ENCODE measurements around the gene ACAP3. TPM values are rescaled to one million over a fixed set of nuclear protein-coding genes. Genes with fewer than 3 reads are reported as not detected.

ACAP3 gene
- total RNA-seq, 1 experiment from 2014 or later, result 67.6 TPM

GRCh38 chr1:1291548-1292441 lies 15.9 kb downstream of the ACAP3 start:
- H3K4me3 ChIP-seq (ENCODE audit: low read depth, low read length, poor library complexity, severe bottlenecking), result no peak overlapping the region
- no TSS peak for BruUV-seq (replicated peaks)
- peaks cover 3% of the 10 kb centered on the region for H3K36me3 ChIP-seq (ENCODE audit: insufficient read depth, low read length, poor library complexity, severe bottlenecking)
- no peaks in the 10 kb centered on the region for H3K9me3 ChIP-seq (ENCODE audit: low read depth, low read length, poor library complexity, severe bottlenecking)
- ChIA-PET CTCF (interaction anchor here (0.7 to 1.6 kb wide), 3 partner anchors 13 to 169 kb away, joined by 3 to 17 read pairs (median 6); no protein-coding TSS in a partner anchor), POLR2A (ENCODE audit: low non-redundant PET) (no interaction called here)
- TF ChIP-seq CTCF (conservative IDR thresholded peaks at IDR 0.05; ENCODE audit: low read depth, low read length), result peak; percentile 63
- no peak for TF ChIP-seq EZH2 (IDR thresholded peaks at IDR 0.05; ENCODE audit: borderline replicate concordance, low read depth, low read length, poor library complexity, severe bottlenecking)
- peak; percentile 65 for DNase-seq (ENCODE audit: low spot score)
- no peaks in the 10 kb centered on the region for H3K4me1 ChIP-seq (ENCODE audit: insufficient read depth, low read length, poor library complexity, severe bottlenecking)
- no peaks in the 10 kb centered on the region for H3K27me3 ChIP-seq (replicated peaks; ENCODE audit: insufficient read depth, low read depth, low read length, poor library complexity)
- H3K27ac ChIP-seq (ENCODE audit: low read depth, low read length, poor library complexity, severe bottlenecking), result no peak overlapping the region
- intact Hi-C loops (cut with micrococcal nuclease; ENCODE audit: unreplicated experiment), result loop anchor here (2.0 kb wide), 1 partner anchor 169 kb away; no protein-coding TSS in a partner anchor

GRCh38 chr1:1291023-1291528 lies 16.7 kb downstream of the ACAP3 start:
- intact Hi-C loops (cut with micrococcal nuclease; ENCODE audit: unreplicated experiment), result loop anchor here (2.0 kb wide), 1 partner anchor 168 kb away; no protein-coding TSS in a partner anchor
- H3K27ac ChIP-seq (ENCODE audit: low read depth, low read length, poor library complexity, severe bottlenecking), result no peak overlapping the region

More at GRCh38 chr1:1291023-1291528, 16.7 kb downstream of the ACAP3 start:
- peaks cover 3% of the 10 kb centered on the region for H3K36me3 ChIP-seq (ENCODE audit: insufficient read depth, low read length, poor library complexity, severe bottlenecking)
- POLR2A ChIA-PET (ENCODE audit: low non-redundant PET), result no interaction called here
- no peak for TF ChIP-seq EZH2 (IDR thresholded peaks at IDR 0.05; ENCODE audit: borderline replicate concordance, low read depth, low read length, poor library complexity, severe bottlenecking)
- no peak for TF ChIP-seq CTCF (conservative IDR thresholded peaks at IDR 0.05; ENCODE audit: low read depth, low read length)
- BruUV-seq (replicated peaks), result no TSS peak
- CTCF ChIA-PET, result interaction anchor here (1.1 to 1.6 kb wide), 2 partner anchors 13 to 169 kb away, joined by 6 to 17 read pairs; no protein-coding TSS in a partner anchor
- H3K4me3 ChIP-seq (ENCODE audit: low read depth, low read length, poor library complexity, severe bottlenecking), result no peak overlapping the region
- no peaks in the 10 kb centered on the region for H3K27me3 ChIP-seq (replicated peaks; ENCODE audit: insufficient read depth, low read depth, low read length, poor library complexity)
- H3K9me3 ChIP-seq (ENCODE audit: low read depth, low read length, poor library complexity, severe bottlenecking), result no peaks in the 10 kb centered on the region
- no peaks in the 10 kb centered on the region for H3K4me1 ChIP-seq (ENCODE audit: insufficient read depth, low read length, poor library complexity, severe bottlenecking)
- DNase-seq (ENCODE audit: low spot score), result no peak
